Heart left ventricle (tissue), 13 donors: ENCODE data around the gene YES1.

Source experiments
- CTCF ChIP-seq, 12 donors: fragments of 200-600 bp; sonication (generic) in 4 of 12; IDR thresholded peaks; one replicate each; pipeline versions ENCODE4 v1.5.0 to v1.8.0; 2018 to 2022; ENCODE audit warnings: antibody characterized with exemption in 12 of 12, mild to moderate bottlenecking in 5 of 12
- POLR2A ChIP-seq, 2 donors: fragments of 450-650 bp; IDR thresholded peaks; one replicate each; pipeline ENCODE4 v1.6.1; 2017; ENCODE audit warnings: antibody characterized with exemption in 2 of 2, mild to moderate bottlenecking in 2 of 2, moderate library complexity in 2 of 2
- donor health status: ischemic (EF 13 %, LVEDD 7.1; RV severe dilation, severe dysfunction).
- donor health status: DM: no; HTN: yes; CAD: no.
- donor health status: DM: no; HTN: no; CAD: no.
- donor health status: ischemic (EF 25% LVEDD 6.9; RV normal size, moderate dysfunction).
- donor health status: ischemic (EF 25% LVEDD 5.7; RV mildly dilated, moderate dysfunction).
- donor health status: ischemic (EF 35%, LVEDD 5.7; RV mildly dilated, moderate dysfunction).
- donor health status: nonischemic (EF 11% LVEDD 7.7; RV severe dilation, severe dysfunction).
- donor health status: DM: yes; HTN: yes; CAD: no.
- donor health status: PGD.
- donor health status: ischemic (EF 29% LVEDD 5.4; RV normal size, mild dysfunction).
- donor health status: nonischemic (EF 23%, LVEDD 6.1; RV moderate dilation, normal function).

DNA sequence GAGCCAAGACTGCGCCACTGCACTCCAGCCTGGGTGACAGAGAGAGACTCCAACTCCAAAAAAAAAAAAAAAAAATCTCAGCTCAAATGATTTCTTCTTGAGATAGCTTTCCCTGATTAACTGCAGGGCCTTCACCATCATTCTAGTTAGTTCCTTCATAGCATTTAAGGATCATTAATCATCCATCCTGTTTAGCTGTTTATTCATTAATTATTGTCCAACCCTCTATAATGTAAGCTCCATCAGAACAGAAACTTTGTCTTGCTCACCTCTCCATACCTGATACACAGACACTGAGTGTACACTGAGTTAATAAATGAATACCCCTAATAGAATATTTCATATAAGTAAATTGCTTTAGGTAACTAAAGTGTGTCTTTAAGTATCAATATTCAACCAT lies 57.4 kb downstream of the YES1 start:
- TF ChIP-seq POLR2A (IDR thresholded peaks at IDR 0.05): no peak
- no peak for TF ChIP-seq CTCF (IDR thresholded peaks at IDR 0.05)
